SW 1271 (cell line): ENCODE data around the gene RFX2.
"Not testable (repeated sequence)": the region's sequence is repeated elsewhere in the genome, so short reads cannot be mapped to it uniquely, and the experiment has no call there.

Experiments
- DNase-seq, 2 experiments: peaks; one replicate each; lab custom pipeline; 2025; lab: John Stamatoyannopoulos, UW

The RFX2 gene

DNA sequence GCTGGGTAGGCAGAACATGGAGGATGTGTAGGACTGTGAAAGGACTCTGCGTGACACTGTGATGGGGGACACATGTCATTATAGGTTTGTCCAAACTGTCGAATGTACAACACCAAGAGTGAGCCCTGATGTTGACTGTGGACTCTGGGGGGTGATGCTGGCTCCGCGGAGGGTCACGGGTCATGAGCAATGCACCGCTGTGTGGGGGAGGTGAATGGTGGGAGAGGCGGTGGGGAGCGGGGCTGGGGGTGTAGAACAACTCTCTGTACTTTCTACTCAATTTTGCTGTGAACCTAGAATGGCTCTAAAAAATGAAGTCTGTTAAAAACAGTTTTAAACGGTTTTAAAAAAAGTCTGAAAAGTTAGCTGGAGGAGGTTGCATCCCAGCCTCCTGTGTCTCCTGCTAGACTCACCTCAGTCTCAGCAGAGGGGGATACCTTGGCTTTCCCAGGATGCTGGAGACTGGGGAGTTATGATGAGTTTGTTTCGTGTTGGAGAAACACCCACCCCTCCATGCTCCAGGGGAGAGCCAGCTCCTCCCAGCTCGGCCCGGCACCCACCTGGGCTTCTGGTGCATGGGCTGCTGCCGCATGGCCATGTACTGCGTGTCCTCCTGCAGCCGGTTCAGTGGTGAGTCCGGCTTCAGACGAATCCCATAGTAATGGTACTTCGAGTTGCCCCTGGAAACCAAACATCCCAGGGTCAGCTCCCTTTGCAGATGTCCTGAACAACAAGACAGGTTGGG lies 97.7 kb downstream of the RFX2 start:
- no peak for DNase-seq

DNA sequence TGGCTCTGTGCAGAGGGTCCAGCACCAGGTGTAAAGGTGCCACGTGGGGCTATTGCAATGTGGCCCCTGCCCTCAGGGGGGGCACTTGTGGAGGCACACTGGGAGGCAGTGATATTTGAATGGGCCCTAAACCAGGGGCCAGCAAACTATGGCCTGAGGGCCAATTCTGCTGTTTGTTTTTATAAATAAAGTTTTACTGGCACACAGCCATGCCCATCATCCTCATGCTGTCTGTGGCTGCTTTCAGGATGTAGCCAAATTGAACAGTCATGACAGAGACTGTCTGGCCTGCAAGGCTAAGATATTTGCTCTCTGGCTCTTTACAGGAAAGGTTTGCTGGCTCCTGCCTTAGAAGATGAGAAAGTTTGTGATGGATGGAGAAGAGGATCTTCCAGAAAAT lies 98.5 kb downstream of the RFX2 start:
- no peak for DNase-seq

DNA sequence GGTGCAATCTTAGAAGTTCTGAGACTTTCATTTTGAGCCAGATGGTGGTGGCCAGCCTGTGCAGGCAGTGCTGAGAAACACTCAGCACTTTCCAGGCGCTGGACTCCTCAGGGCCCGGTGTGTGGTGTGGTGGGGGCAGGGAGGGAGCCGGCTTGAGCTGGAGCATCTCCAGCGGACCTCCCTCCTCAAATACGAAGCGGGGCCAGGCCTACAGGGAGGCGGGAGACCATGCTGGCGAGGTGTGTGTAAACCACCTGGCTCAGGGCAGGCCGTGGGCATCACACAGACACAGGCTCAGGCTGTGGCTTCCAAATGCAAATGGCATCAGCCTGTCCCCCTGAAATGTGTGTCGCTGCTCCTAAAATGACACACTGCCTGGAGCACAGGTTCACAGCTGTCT lies 99.1 kb downstream of the RFX2 start:
- DNase-seq: no peak

DNA sequence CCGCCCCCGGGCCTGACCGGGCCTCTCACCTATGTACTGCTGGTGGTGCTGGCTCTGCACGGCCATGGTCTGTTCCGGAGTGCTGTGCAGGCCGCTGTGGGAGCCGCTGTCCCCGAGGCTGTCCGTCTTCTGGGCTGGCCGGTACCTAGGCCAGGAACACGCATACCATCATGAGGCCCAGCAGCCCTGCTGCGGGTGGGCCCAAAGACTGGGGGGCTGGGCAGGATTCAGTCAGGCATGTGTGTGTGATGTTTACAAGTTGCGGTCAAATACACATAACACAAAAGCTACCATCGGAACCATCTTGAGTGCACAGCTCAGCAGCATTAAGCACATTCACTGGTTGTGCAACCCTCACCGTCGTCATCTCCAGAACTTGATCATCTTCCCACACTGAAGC lies 100.2 kb downstream of the RFX2 start:
- no peak for DNase-seq

DNA sequence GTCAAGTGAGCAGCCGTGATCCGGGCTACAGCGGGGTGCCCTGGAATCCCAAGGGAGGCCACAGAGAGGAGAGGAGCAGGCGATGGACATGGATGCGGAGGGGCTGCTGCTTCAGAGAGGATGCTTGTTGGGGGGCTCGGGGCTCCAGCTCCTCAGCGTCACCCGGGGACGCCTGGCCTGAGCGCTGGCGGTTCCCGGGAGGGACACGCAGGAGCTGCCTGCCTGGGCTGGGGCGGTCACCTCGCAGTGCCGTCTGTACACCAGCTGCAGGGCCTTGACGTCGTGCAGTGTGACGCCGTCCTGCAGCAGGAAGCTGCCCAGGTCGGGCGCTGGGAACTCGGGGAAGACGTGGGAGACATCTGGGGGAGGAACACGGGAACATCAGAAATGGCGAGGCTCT lies 102.4 kb downstream of the RFX2 start:
- DNase-seq: no peak

DNA sequence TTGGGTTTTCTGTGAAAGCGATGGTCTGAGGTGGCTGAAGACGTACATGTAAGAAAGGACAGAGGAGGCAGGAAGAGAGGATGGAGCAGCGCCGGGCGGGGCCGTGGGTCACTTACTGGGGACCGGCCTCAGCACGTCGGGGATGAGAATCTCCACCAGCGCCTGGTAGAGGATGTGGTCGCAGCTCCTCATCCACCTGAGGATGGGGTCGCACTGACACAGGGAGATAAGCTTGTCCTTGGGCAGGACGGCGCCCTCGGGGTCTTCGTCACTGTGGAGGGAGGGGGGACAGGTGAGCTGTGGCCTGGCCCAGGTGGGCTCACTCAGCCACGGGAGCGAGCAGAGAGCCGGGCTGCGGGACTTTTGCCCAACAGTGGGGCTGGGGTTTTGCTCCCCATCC lies 103.4 kb downstream of the RFX2 start:
- no peak for DNase-seq

DNA sequence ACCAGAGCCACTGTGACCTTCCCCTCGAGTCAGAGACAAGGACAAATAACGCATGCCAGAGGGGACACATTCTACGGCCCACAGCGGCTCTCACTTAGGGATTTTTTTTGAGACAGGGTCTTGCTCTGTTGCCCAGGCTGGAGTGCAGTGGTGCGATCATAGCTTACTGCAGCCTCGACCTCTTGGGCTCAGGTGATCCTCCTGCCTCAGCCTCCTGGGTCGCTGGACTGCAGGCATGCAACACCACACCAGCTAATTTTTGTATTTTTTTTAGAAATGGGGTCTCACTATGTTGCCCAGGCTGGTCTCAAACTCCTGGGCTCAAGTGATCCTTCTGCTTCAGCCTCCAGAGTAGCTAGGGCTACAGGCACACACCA lies 104.2 kb downstream of the RFX2 start:
- DNase-seq: not testable (repeated sequence)

DNA sequence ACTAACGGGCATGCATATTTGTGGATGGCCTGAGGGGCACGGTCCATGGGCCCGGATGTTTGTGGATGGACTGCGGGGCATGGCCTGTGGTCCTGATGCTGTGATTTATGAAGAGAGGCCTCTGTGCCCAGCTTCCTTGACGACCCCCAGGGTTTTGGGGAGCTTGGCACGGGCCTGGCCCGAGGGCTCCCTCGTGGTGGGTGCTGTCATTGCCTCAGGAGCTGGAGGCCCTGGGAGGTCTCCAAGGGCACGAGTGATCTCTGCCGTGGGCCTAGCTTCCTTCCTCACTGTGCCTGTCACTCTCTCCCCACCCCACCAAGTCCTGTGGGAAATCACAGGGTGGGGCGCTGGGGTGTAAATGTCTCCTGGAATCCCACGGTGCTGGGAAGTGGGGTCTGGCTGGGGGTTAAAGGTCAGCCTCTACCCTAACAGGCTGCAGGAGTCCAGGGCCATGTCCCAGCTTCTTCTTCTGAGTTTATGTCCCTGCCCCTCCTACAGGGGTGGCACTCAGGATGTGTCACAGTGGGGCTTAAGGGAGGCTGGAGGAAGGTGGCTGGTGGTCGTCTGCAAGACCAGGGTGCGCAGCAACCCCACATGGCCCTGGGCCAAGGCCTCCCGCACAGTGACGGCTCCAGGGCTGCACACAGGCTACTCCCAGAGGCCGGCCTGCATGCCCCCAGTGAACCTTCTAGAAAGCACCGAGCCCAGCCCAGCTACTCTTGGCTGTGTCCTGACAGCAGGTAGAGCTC lies 104.8 kb downstream of the RFX2 start:
- no peak for DNase-seq

DNA sequence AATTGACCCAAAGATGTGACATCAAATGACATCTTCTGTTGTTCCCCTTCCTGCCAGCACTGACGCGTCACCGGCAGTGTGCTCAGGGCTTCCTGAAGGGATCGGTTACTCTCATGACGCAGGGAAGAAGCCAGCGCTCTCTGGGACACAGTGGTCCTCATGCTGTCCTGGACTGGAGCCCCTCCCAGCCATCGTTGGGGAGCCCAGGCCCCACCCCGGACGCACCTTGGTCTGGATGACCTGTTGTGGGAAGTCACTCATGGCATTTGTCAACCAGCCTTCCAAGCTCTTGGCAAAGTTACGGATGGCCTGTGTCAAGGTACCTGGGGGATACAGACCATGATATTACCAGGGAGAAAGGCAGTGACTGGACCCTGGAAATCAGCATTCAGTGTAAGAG lies 106.3 kb downstream of the RFX2 start:
- DNase-seq: no peak

DNA sequence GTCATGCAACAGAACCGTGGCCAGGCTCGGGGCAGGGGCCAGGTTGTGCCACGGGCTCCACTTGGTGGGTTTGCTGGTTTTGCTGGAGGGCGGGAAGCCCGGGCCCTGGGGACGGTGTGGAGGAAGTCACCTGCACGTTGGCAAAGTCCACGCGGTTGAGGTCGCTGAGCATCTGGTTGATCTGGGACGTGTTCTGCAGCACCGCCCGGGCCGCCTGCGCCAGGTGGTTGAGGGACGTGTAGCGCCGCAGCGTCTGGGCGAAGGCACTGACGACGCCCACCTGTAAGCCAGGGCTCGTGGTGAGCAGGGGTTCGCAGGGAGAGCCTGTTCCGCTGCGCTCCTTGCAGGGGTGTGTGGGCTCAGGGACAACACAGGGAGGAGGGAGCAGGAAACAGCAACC lies 107.7 kb downstream of the RFX2 start:
- no peak for DNase-seq

DNA sequence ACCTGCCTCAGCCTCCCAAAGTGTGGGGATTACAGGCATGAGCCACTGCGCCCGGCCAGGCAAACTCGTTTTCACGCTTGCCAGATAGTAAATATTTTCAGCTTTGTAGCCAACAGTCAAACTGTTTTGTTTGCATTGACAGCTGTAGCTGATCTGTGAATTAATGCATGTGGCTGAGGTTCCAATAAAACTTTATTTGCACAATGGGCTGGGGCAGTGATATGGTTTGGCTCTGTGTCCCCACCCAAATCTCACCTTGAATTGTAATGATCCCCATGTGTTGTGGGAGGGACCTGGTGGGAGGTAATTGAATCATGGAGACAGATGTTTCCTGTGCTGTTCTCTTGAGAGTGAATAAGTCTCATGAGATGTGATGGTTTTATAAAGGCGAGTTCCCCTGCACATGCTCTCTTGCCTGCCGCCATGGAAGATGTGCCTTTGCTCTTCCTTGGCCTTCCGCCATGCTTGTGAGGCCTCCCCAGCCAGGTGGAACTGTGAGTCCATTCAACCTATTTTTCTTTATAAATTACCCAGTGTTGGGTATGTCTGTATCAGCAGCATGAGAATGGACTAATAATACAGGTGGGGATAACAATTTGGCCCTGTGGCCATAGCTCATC lies 110.0 kb downstream of the RFX2 start:
- DNase-seq: no peak

DNA sequence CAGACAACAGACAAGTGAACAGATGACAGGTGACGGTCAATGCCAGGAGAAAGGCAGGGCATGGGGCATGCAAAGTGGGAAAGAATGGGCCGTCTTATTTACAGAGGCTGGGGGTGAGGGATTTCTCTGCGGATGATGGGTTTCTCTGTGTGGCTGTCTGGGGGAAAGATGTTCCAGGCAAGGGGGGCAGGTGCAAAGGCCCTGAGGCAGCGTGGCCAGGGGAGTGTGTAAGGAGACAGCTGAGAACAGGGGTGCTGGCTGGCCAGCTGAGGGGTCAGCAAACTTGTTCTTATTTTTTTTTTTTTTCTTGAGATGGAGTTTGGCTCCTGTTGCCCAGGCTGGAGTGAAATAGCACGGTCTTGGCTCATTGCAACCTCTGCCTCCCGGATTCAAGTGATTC lies 110.6 kb downstream of the RFX2 start:
- DNase-seq: no peak

DNA sequence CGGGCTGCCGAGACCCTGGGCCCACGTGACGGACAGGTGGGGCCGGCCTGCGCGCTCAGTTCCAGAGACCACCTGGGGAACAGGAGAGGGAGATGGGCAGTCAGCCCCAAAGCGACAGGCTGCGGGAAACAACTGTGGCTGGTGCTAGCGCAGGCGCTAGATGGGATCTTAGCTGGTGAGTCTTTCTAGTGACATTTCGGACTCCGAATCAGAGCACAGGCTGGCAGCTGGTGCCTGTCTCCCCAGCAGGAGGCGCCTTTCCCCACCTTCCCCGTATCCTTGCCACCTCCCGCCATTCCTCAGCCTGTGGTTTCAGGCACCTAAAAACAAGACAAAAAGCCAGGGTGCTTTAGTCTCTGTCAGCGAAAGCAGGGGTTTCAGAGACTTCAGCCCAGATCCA lies 112.9 kb downstream of the RFX2 start:
- DNase-seq: no peak

DNA sequence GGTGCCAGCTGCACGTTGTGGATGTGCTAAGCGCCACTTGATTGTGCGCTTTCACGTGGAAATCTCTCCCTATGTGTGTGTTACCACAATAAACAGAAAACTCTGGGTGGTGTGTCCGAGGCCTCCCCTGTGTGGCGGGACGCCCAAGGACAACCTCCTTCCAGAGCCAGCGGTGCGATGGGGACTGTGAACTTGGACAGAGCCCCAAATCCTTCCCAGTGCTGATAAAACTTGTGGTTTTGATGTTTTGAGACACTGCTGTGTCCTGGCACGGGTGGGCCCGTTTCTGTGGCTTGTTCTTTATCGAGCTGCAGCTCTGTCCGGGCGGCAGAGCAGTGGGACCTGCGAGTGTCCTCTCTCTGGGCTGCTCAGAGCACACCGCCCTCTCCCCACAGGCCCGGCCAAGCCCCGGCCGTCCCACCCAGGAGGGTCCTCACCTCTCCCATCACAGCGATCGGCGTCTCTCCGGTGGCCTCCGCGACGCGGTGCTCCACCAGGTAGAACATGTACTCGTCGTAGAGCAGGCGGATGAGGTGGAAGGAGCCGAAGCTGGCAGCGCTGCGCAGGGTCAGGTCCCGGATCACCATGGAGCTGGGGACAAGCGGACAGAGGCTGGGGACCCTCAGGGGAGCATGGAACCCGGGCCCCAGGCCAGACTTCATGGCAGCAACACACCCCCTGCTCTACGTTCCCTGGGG lies 113.5 kb downstream of the RFX2 start:
- no peak for DNase-seq

DNA sequence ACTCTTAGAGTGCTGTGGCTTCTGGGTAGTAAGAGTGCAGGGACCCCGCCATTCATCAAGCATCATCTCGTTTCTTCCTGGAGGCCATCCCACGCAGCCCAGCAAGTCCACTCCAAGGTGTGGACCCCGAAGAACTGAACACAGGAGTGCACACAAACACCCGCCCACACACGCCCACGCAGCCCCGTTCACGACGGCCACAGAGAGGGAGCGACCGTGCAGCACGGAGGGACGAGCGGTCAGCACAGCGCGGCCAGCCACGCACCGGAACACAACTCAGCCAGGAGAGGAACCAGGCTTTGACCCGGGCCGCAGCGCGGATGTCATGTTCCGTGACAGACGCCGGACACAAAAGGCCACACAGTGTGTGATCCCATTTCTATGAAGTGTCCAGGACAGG lies 114.2 kb downstream of the RFX2 start:
- DNase-seq: no peak

DNA sequence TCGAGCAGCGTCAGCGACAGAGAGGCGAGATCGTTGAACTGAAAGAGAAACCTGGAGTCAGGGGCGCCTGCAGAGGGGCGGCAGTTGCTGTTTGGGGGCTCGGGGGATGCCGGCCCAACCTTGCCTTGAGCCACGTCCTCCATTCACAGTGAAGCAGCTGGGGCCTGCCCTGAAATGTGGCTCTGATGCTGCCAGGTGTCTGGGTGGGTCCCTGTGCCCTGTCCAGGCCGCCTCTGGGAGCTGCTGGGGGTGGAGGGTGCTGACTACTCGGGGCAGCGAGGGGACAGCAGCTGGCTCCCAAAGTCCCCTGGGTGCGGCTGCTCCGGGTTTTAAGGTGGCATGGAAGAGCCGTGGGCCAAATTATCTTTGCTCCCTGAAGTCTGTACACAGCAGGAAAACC lies 114.7 kb downstream of the RFX2 start:
- DNase-seq: no peak

DNA sequence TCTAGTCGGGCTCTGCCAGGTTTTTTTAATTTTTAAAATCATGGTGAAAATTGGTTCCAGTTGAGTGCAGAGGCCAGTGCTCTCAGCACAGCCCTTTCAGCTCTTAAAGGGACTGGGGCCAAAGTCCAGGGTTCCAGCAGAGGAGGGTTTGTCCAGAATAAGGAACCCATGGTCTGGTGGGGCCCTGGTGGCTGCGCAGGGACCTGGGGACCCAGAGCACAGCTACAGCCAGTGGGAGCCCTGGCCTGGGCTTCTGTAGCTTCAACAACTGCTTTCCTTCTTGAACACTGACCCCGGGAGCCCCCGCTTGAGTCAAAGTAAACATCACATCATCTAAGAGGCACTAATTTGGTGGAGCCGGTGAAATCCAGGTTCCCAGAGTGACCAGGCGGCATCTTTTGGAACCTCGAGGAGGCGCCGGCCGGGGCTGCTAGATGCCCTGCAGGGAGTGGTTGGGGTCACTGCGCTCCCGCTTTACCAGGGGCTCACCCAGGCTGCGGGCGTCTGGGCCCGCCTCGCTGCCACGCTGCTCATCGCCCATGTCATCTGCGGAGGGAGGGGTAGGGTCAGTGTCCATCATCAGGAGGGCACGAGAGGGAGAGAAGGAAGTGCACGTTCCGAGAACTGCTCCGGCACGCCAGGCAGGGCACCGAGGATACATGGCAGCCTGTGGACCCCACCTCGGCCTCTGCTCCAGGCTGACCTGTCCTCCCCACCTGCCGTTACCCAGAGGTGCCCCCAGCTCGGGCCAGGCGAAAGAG lies 115.7 kb downstream of the RFX2 start:
- no peak for DNase-seq

DNA sequence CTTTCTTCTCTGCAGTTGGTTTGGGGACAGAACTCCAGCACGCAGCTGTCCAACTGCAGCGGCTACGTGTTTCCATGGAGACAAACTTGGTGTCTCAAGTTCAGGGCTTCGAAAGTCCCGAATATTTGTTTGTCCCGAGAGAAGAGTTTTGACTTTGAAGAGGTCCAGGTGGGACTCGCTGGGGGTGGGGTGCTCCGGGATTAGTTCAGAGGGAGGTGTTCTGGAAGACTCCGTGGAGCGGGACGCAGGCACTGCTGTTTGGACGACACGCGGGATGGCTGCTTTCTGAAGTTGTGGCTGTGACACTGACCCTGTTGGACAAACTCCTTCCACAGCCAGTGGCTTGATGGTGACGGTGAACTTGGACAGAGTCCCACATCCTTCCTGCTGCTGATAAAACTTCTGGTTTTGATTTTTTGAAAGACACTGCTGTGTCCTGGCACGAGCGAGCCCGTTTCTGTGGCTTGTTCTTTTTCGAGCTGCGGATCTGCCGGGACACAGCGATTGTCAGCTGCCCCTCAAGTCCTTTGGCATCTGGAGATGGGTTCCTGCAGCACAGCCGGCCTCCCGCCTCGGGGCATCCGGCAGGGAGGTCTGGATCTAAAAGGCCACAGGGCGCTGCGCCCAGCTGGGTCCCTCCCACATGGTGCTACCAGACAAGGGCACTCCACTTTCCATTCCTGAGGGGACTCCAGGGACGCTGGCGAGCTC lies 116.5 kb downstream of the RFX2 start:
- DNase-seq: no peak

DNA sequence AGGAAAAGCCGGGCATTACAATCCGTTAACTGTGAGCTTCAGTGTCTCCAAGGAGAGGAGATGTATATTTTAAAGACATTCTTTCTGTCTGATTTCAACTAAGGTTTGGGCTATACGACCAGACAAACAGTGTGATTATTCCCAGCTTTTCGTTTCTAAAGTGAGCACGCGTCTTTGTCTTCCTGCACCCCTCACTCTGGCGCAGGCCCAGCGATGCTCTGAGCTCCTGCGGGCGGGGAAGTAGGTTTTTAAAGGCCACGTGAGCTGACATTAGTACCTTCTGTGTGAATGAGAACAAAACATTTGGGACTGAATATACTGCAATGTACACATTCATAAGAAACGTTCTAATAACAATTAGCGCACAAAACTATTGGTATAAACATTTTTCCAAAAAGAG lies 117.1 kb downstream of the RFX2 start:
- no peak for DNase-seq

DNA sequence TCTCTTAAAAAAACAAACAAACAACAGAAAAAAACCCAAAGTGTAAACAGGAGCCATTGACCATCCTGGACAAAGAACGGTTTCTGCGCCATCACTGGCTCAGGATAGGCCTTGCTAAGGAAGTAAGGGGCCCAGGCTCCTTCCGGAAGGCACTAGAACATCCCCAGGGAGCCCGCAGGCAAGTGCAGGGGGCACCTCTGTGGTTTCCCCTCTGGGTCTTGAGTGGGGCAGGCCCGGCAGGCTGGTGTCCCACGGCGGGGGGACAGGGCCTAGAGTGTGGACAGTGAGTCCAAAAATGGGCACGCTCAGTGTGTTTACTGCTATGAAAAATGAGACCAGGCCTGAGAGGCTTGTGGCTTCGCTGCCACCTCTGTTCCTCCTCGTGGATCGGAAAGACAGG lies 117.5 kb downstream of the RFX2 start:
- no peak for DNase-seq

DNA sequence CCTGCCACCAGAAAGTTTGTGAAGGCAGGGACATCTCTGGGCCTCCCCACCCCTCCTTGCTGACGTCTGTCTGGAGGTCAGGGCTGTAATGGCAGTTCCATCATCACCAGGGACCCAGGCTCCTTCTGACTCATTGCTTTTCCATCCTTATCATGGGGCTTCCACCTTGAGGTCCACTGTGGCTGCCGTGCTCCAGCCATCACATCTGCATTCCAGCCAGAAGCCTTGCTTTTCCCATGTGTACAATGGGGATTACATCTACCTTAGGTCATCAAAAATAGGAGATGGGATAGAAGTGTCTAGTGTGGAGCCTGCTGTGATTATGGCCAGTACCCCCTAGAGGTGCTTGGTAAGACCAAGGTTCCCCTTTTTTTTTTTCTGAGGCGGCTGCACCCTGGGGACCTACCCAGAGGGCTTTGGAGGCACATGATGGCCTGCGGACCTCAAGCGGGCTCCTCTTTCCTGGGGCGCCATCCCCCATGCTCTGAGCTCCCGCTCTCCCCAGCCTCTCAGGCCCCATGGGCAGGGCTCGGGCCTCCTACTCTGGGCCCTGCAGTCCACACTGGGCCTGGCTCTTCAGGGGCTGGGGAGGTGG lies 119.0 kb downstream of the RFX2 start:
- no peak for DNase-seq
